Measurements from ENCODE around the gene QSOX2. TPM values are rescaled to one million over a fixed set of nuclear protein-coding genes. Genes with fewer than 3 reads are reported as not detected.
A peak's percentile ranks its signal among the peaks of the same experiment; 100 is the strongest.

QSOX2 gene
- total RNA-seq, 6 donors from 2014 or later, result 6.9 to 14.8 (median 10.1) TPM

GRCh38 chr9:136163248-136163850 is 82.3 kb downstream of the QSOX2 start:
- WGBS, 2 donors, result 64 to 68% methylated on average over 1 of the region's 1 CpG
- Histone ChIP-seq H3K36me3 (no peaks in the 10 kb centered on the region), H3K9me3 (peaks cover 0 to 5% (median 2%) of the 10 kb centered on the region in 4 donors), H3K27ac (no peak overlapping the region), H3K4me3 (no peak overlapping the region), H3K27me3 (no peaks in the 10 kb centered on the region), H3K4me1 (no peaks in the 10 kb centered on the region)
- no peak for TF ChIP-seq POLR2A (IDR thresholded peaks at IDR 0.05)
- no peak for TF ChIP-seq EP300 (IDR thresholded peaks at IDR 0.05)
- TF ChIP-seq POLR2AphosphoS5 (IDR thresholded peaks at IDR 0.05), result no peak
- TF ChIP-seq CTCF (IDR thresholded peaks at IDR 0.05), result no peak
- ATAC-seq (ENCODE audit: low FRiP score in 2 of 2), result no peak
- no peak for DNase-seq

- DNase-seq (peak in 1 of 2 donors; percentile 21), ATAC-seq (ENCODE audit: low FRiP score in 2 of 2) (no peak)
- 66 to 71% methylated on average over 10 of the region's 10 CpGs for WGBS, 2 donors
- Histone ChIP-seq H3K4me1 (no peaks in the 10 kb centered on the region), H3K36me3 (no peaks in the 10 kb centered on the region), H3K9me3 (peaks cover 0 to 5% (median 2%) of the 10 kb centered on the region in 4 donors), H3K27ac (no peak overlapping the region), H3K27me3 (no peaks in the 10 kb centered on the region), H3K4me3 (no peak overlapping the region)
- TF ChIP-seq EP300 (IDR thresholded peaks at IDR 0.05) (no peak), POLR2AphosphoS5 (IDR thresholded peaks at IDR 0.05) (no peak), POLR2A (IDR thresholded peaks at IDR 0.05) (no peak), CTCF (IDR thresholded peaks at IDR 0.05) (no peak)
These were observed 84.5 kb downstream of the QSOX2 start for GRCh38 chr9:136160995-136161610.

GRCh38 chr9:136160381-136160841 is 85.2 kb downstream of the QSOX2 start:
- ATAC-seq (ENCODE audit: low FRiP score in 2 of 2), result peak; percentile 7 to 23
- WGBS, 2 donors, result 46 to 71% methylated on average over 5 to 12 of the region's 12 CpGs
- H3K4me1 ChIP-seq, result no peaks in the 10 kb centered on the region
- H3K36me3 ChIP-seq, result no peaks in the 10 kb centered on the region
- peaks cover 0 to 5% (median 2%) of the 10 kb centered on the region in 4 donors for H3K9me3 ChIP-seq
- H3K27ac ChIP-seq, result no peak overlapping the region
- no peaks in the 10 kb centered on the region for H3K27me3 ChIP-seq
- H3K4me3 ChIP-seq, result no peak overlapping the region
- TF ChIP-seq POLR2A (IDR thresholded peaks at IDR 0.05) (no peak), POLR2AphosphoS5 (IDR thresholded peaks at IDR 0.05) (no peak), CTCF (IDR thresholded peaks at IDR 0.05) (no peak), EP300 (IDR thresholded peaks at IDR 0.05) (no peak)
- peak in 1 of 2 donors; percentile 62 for DNase-seq

GRCh38 chr9:136159851-136160250 is 85.8 kb downstream of the QSOX2 start:
- 87% methylated on average over 16 of the region's 16 CpGs; no CpG with 5 or more reads in 1 of the 2 donors for WGBS, 2 donors
- TF ChIP-seq EP300 (IDR thresholded peaks at IDR 0.05) (no peak), POLR2AphosphoS5 (IDR thresholded peaks at IDR 0.05) (no peak), CTCF (IDR thresholded peaks at IDR 0.05) (no peak), POLR2A (IDR thresholded peaks at IDR 0.05) (no peak)
- peak in 1 of 2 donors; percentile 54 for DNase-seq
- no peaks in the 10 kb centered on the region for H3K4me1 ChIP-seq
- peaks cover 0 to 5% (median 2%) of the 10 kb centered on the region in 4 donors for H3K9me3 ChIP-seq
- H3K27ac ChIP-seq, result no peak overlapping the region
- H3K27me3 ChIP-seq, result no peaks in the 10 kb centered on the region
- no peak overlapping the region for H3K4me3 ChIP-seq
- no peaks in the 10 kb centered on the region for H3K36me3 ChIP-seq
- no peak for ATAC-seq (ENCODE audit: low FRiP score in 2 of 2)

Measured in upper lobe of left lung (tissue), 6 donors.